ENCODE results near the gene TRIM69. TPM values are rescaled to one million over a fixed set of nuclear protein-coding genes. Genes with fewer than 3 reads are reported as not detected.
"Not testable (repeated sequence)": the region's sequence is repeated elsewhere in the genome, so short reads cannot be mapped to it uniquely, and the experiment has no call there.

Gene TRIM69, protein sequence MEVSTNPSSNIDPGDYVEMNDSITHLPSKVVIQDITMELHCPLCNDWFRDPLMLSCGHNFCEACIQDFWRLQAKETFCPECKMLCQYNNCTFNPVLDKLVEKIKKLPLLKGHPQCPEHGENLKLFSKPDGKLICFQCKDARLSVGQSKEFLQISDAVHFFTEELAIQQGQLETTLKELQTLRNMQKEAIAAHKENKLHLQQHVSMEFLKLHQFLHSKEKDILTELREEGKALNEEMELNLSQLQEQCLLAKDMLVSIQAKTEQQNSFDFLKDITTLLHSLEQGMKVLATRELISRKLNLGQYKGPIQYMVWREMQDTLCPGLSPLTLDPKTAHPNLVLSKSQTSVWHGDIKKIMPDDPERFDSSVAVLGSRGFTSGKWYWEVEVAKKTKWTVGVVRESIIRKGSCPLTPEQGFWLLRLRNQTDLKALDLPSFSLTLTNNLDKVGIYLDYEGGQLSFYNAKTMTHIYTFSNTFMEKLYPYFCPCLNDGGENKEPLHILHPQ
- 16.2 to 19.6 TPM (median 17.5 TPM) in 3 replicates for total RNA-seq

DNA sequence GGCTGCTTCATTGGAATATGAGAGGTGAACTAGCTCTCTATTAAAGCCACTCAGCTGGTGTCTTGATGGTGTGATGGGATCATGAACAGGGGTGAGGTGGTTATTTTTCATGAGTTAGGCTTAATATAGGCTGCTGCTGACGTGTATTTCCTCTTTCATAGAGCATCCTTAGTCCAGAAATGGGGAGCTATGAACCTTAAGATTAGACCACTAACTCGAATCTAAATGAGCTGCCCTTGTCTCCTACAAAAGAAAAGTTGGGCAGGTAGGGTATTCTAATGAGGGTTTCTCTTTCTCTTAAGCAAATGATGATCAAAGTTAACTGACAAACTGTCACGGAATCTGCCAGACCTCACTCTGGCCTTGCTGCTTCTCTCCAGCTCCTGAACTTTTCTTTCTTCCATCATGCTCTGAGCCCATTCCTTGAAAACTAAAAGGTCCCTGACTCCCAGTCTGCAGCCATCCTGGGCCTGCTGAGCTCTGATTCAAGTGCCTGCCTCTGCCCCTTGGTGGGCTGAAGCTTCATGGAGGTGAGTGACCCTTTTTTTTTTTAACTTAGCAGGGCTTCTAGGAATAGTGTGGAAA is at the start of gene TRIM69:
Gene TRIM69, plus strand, starts transcription at position 348 of the 585 bp plus-strand sequence. Its CDS starts 177 bp downstream, at position 525.
- Mint-ChIP-seq H3K4me1 (no peaks in the 10 kb centered on the region), H3K9me3 (no peaks in the 10 kb centered on the region), H3K27ac (peak within 1 kb of the TSS; percentile 63), H3K36me3 (peaks cover 5% of the 10 kb centered on the region), H3K4me3 (no peak within 1 kb of the TSS), H3K27me3 (ENCODE audit: low read depth) (no peaks in the 10 kb centered on the region)
- TF ChIP-seq CTCF (IDR thresholded peaks at IDR 0.05; ENCODE audit: unreplicated experiment), result no peak
- DNase-seq (ENCODE audit: low spot score in 2 of 2, unreplicated experiment in 2 of 2), result no peak

DNA sequence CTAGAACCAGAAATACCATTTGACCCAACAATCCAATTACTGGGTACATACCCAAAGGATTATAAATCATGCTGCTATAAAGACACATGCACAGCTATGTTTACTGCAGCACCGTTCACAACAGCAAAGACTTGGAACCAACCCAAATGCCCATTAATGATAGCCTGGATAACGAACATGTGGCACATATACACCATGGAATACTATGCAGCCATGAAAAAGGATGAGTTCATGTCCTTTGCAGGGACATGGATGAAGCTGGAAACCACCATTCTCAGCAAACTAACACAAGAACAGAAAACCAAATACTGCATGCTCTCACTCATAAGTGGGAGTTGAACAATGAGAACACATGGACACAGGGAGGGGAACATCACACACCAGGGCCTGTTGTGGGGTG is 47.0 kb upstream of the TRIM69 start:
- H3K27me3 Mint-ChIP-seq (ENCODE audit: low read depth), result peaks cover 18% of the 10 kb centered on the region
- peaks cover 12% of the 10 kb centered on the region for H3K9me3 Mint-ChIP-seq
- not testable (repeated sequence) for DNase-seq (ENCODE audit: low spot score in 2 of 2, unreplicated experiment in 2 of 2); H3K27ac Mint-ChIP-seq; H3K4me1 Mint-ChIP-seq; H3K36me3 Mint-ChIP-seq; H3K4me3 Mint-ChIP-seq

GRCh38 chr15:44690245-44690644 is 46.1 kb upstream of the TRIM69 start:
- not testable (repeated sequence) for H3K27ac Mint-ChIP-seq; H3K4me3 Mint-ChIP-seq; H3K4me1 Mint-ChIP-seq; H3K36me3 Mint-ChIP-seq; DNase-seq (ENCODE audit: low spot score in 2 of 2, unreplicated experiment in 2 of 2)
- Mint-ChIP-seq H3K27me3 (ENCODE audit: low read depth) (peaks cover 18% of the 10 kb centered on the region), H3K9me3 (peaks cover 12% of the 10 kb centered on the region)

GRCh38 chr15:44692659-44693058 is 43.7 kb upstream of the TRIM69 start:
- peaks cover 11% of the 10 kb centered on the region for H3K9me3 Mint-ChIP-seq
- no peak for DNase-seq (ENCODE audit: low spot score in 2 of 2, unreplicated experiment in 2 of 2)
- H3K4me3 Mint-ChIP-seq, result no peak overlapping the region
- no peak overlapping the region for H3K27ac Mint-ChIP-seq
- no peaks in the 10 kb centered on the region for H3K36me3 Mint-ChIP-seq
- no peak for TF ChIP-seq CTCF (IDR thresholded peaks at IDR 0.05; ENCODE audit: unreplicated experiment)
- no peaks in the 10 kb centered on the region for H3K4me1 Mint-ChIP-seq
- H3K27me3 Mint-ChIP-seq (ENCODE audit: low read depth), result peaks cover 7% of the 10 kb centered on the region

DNA sequence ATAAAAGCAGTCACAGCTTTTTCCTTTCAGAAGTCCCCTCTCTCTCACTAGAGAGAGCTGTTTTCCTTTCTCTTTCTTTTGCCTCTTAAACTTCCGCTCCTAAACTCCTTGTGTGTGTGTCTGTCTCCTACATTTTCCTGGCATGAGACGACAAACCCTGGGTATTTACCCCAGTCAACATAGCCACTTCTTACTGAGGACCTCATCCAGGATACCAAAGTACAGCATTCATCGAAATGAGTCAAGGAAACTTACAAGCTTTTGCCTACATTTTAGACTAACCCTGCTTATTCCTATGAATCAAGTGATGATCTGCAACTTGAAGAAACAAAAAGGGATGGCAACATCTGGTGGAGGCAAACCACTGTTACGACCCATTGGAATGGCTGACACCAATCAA is 41.9 kb upstream of the TRIM69 start:
- Mint-ChIP-seq H3K4me1 (no peaks in the 10 kb centered on the region), H3K36me3 (no peaks in the 10 kb centered on the region), H3K9me3 (peaks cover 10% of the 10 kb centered on the region), H3K4me3 (no peak overlapping the region), H3K27ac (no peak overlapping the region), H3K27me3 (ENCODE audit: low read depth) (peaks cover 15% of the 10 kb centered on the region)
- no peak for DNase-seq (ENCODE audit: low spot score in 2 of 2, unreplicated experiment in 2 of 2)
- TF ChIP-seq CTCF (IDR thresholded peaks at IDR 0.05; ENCODE audit: unreplicated experiment), result no peak

DNA sequence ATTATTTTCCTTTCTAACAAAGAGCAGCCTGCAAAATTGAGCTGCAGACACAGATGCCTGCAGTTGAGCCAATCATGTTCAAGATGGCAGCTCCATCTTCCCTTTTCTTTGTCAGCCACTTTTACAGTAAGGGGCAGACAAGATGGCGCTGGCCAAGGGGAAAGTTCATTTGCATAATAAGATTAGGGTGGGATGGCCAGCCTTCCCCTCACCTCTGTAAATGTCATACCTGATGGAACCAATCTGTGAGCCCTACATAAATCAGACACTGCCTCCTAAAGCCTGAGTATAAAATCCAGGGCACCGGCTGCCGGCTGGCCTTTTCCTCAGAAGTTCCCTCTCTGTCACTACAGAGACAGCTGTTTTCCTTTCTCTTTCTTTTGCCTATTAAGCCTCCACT is 41.0 kb upstream of the TRIM69 start:
- Mint-ChIP-seq H3K4me3 (no peak overlapping the region), H3K9me3 (peaks cover 16% of the 10 kb centered on the region), H3K27me3 (ENCODE audit: low read depth) (peaks cover 20% of the 10 kb centered on the region), H3K27ac (peak overlapping the region; percentile 4), H3K36me3 (no peaks in the 10 kb centered on the region), H3K4me1 (no peaks in the 10 kb centered on the region)
- no peak for DNase-seq (ENCODE audit: low spot score in 2 of 2, unreplicated experiment in 2 of 2)
- TF ChIP-seq CTCF (IDR thresholded peaks at IDR 0.05; ENCODE audit: unreplicated experiment), result no peak

All from mesothelial cell of epicardium (in vitro differentiated cells).